HepG2 (cell line): ENCODE measurements around the gene TMEM218. TPM values are rescaled to one million over a fixed set of nuclear protein-coding genes. Genes with fewer than 3 reads are reported as not detected.
A peak's percentile ranks its signal among the peaks of the same experiment; 100 is the strongest.

Source experiments
- BATF2 ChIP-seq: sonication (generic); formaldehyde crosslinking; IDR thresholded peaks from 2 replicates; pipeline ENCODE4 v1.8.0; 2022; ENCODE audit warnings: mild to moderate bottlenecking, missing genetic modification reagents, moderate library complexity
- BCL3 ChIP-seq: sonication (generic); formaldehyde crosslinking; IDR thresholded peaks from 2 replicates; pipeline ENCODE4 v1.5.1; 2020; ENCODE audit warnings: mild to moderate bottlenecking, missing genetic modification reagents, moderate library complexity
- BCLAF1 ChIP-seq: fragments of 450-650 bp; IDR thresholded peaks from 2 replicates; pipeline ENCODE4 v1.6.1; 2017; ENCODE audit warnings: mild to moderate bottlenecking
- CENPBD1 ChIP-seq: sonication (generic); formaldehyde crosslinking; IDR thresholded peaks from 2 replicates; pipeline ENCODE4 v1.8.0; 2022; ENCODE audit warnings: missing genetic modification reagents, low read depth, mild to moderate bottlenecking, borderline replicate concordance
- DZIP1 ChIP-seq: sonication (generic); formaldehyde crosslinking; IDR thresholded peaks from 2 replicates; pipeline ENCODE4 v1.5.0; 2020; ENCODE audit warnings: mild to moderate bottlenecking, missing genetic modification reagents
- ETV5 ChIP-seq: IDR thresholded peaks from 2 replicates; pipeline ENCODE4 v1.6.1; 2018; ENCODE audit warnings: missing biosample characterization, missing genetic modification reagents, inconsistent platforms, borderline replicate concordance
- KDM5B ChIP-seq: sonication (generic); formaldehyde crosslinking; IDR thresholded peaks from 2 replicates; pipeline ENCODE4 v1.4.0; 2020; ENCODE audit warnings: missing genetic modification reagents, mild to moderate bottlenecking, borderline replicate concordance
- NFE2L2 ChIP-seq: fragments of 150-350 bp; IDR thresholded peaks from 2 replicates; pipeline ENCODE4 v1.6.1; 2014; ENCODE audit warnings: low read length
- NFYB ChIP-seq: sonication (generic); formaldehyde crosslinking; IDR thresholded peaks from 2 replicates; pipeline ENCODE4 v1.4.0; 2020; ENCODE audit warnings: missing genetic modification reagents
- SIN3B ChIP-seq: fragments of 150-350 bp; IDR thresholded peaks from 2 replicates; pipeline ENCODE4 v1.6.1; 2014; ENCODE audit warnings: low read length
- SP1 ChIP-seq, 2 experiments: fragments of 450-650 bp in 1 of 2; sonication (generic) in 1 of 2; formaldehyde crosslinking in 1 of 2; IDR thresholded peaks; 2 replicates each; pipeline versions ENCODE4 v1.4.0 to v1.6.1; 2016 to 2020; ENCODE audit warnings: missing genetic modification reagents in 1 of 2
- THRA ChIP-seq: sonication (generic); formaldehyde crosslinking; IDR thresholded peaks from 2 replicates; pipeline ENCODE4 v1.4.0; 2020; ENCODE audit warnings: missing genetic modification reagents, borderline replicate concordance
- ZNF296 ChIP-seq: sonication (generic); formaldehyde crosslinking; conservative IDR thresholded peaks from 2 replicates; pipeline ENCODE4 v1.5.0; 2020; ENCODE audit warnings: mild to moderate bottlenecking, missing genetic modification reagents
- ZNF383 ChIP-seq: sonication (generic); formaldehyde crosslinking; IDR thresholded peaks from 2 replicates; pipeline ENCODE4 v1.4.0; 2020; ENCODE audit warnings: missing genetic modification reagents, mild to moderate bottlenecking, borderline replicate concordance
- ZNF672 ChIP-seq: sonication (generic); formaldehyde crosslinking; IDR thresholded peaks from 2 replicates; pipeline ENCODE4 v1.8.1; 2022; ENCODE audit warnings: missing genetic modification reagents
- ZNF710 ChIP-seq: sonication (generic); formaldehyde crosslinking; IDR thresholded peaks from 2 replicates; pipeline ENCODE4 v1.5.0; 2020; ENCODE audit warnings: mild to moderate bottlenecking, missing genetic modification reagents, borderline replicate concordance
- polyA plus RNA-seq, 8 experiments: library from polyadenylated mRNA; depleted of rRNA in 3 of 8; stranded (reverse) in 7 of 8; unstranded in 1 of 8; fragments of >200 nt; fragmentation: Illumina TruSeq in 4 of 8; extraction: Trizol in 4 of 8; gene quantifications; 2 replicates each; pipeline versions ENCODE4 v1.2.1 to v1.2.3, GENCODE V29; 2011 to 2016; ENCODE audit warnings: low read depth in 4 of 8, missing spikeins in 1 of 8, mixed read lengths in 1 of 8; ENCODE audit not compliant: insufficient read depth in 1 of 8
- total RNA-seq, 5 experiments: library from RNA; depleted of rRNA; stranded (reverse); fragments of >200 nt; fragmentation: Illumina TruSeq; extraction: Trizol; gene quantifications; 2 replicates each; pipeline ENCODE4 v1.2.3, GENCODE V29; 2016; ENCODE audit warnings: low read depth in 1 of 5

TMEM218 gene
- total and polyA plus RNA-seq, 2 of the 13 experiments (the other 11 are each of a cell fraction or from before 2014, with no cell fraction given) = 11.8 to 14.0 TPM

- TF ChIP-seq BCLAF1 (no peak), ZNF672 (no peak), SIN3B (no peak), KDM5B (CRISPR knock-in tag) (peak; percentile 28; the same call in 1 of the 2 replicates), BCL3 (CRISPR knock-in tag) (no peak), ZNF710 (CRISPR knock-in tag) (peak; percentile 74), ETV5 (CRISPR knock-in tag) (peak; percentile 32; the same call in 1 of the 2 replicates), NFYB (no peak), ZNF296 (CRISPR knock-in tag) (no peak), DZIP1 (CRISPR knock-in tag) (no peak), NFE2L2 (no peak), THRA (peak; percentile 61; the same call in 1 of the 2 replicates), ZNF383 (CRISPR knock-in tag) (no peak), SP1 (IDR thresholded peaks at IDR 0.05) (no peak), SP1 (CRISPR knock-in tag; IDR thresholded peaks at IDR 0.05) (no peak), BATF2 (no peak), CENPBD1 (CRISPR knock-in tag) (no peak)
Observed at GRCh38 chr11:125070699-125071254, 40.6 kb downstream of the TMEM218 start (continued).
